Keratinocyte (primary cell): ENCODE data around the gene MTFMT.

ENCODE experiments used
- EZH2 ChIP-seq: IDR thresholded peaks from one replicate; pipeline ENCODE4 v1.6.1; 2012; ENCODE audit warnings: inconsistent platforms, mild to moderate bottlenecking, low read length, moderate library complexity
- TF ChIP-seq, protein P1 (sequence below), 3 experiments: IDR thresholded peaks in 1 of 3; conservative IDR thresholded peaks in 1 of 3; optimal IDR thresholded peaks in 1 of 3; 2 replicates in 2 of 3; 3 replicates in 1 of 3; pipeline versions ENCODE3 to v1.5.1; 2011; ENCODE audit warnings: low read length in 3 of 3, mild to moderate bottlenecking in 3 of 3, moderate library complexity in 2 of 3, control low read depth in 1 of 3, inconsistent platforms in 1 of 3; ENCODE audit not compliant: insufficient read depth in 2 of 3; ENCODE audit errors: extremely low read depth in 1 of 3

DNA sequence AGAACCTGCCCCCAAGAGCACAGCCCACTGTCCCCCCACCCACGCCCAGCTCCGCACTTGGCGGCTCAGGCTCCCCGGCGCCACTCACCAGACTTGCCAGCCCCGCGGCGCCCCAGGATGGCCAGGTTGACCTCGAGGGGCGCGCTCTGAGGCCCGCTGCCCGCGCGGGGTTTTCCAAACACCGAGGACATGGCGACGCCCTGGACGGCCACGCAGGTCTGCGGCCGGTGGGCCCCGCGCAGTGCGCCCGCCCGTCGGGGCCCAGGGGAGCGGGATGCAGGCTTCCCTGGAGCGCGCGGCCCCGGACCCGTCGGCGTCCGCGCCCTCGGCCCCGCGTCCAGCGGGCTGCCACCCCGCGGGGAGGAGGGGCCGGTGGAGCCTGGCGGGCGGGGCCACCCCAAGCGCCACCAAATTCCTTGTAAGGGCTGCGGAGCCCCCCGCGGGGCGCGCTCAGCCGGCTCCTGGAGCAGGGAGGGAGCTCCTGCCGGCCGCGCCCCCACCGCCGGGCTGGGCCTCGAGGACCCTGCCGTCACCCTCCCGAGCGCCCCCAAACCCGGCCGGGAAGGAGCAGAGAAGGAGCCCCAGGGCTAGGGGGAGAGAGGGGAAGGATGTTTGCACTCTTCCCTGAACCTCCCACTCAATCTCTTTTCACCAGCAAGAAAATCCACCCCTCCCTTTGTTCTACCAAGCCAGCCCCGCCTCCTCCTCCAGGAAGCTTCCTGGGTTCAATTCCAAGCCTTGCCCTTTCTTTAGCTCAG is 38.4 kb upstream of the MTFMT start, which contains the start of gene RASL12:
- TF ChIP-seq, protein P1, sequence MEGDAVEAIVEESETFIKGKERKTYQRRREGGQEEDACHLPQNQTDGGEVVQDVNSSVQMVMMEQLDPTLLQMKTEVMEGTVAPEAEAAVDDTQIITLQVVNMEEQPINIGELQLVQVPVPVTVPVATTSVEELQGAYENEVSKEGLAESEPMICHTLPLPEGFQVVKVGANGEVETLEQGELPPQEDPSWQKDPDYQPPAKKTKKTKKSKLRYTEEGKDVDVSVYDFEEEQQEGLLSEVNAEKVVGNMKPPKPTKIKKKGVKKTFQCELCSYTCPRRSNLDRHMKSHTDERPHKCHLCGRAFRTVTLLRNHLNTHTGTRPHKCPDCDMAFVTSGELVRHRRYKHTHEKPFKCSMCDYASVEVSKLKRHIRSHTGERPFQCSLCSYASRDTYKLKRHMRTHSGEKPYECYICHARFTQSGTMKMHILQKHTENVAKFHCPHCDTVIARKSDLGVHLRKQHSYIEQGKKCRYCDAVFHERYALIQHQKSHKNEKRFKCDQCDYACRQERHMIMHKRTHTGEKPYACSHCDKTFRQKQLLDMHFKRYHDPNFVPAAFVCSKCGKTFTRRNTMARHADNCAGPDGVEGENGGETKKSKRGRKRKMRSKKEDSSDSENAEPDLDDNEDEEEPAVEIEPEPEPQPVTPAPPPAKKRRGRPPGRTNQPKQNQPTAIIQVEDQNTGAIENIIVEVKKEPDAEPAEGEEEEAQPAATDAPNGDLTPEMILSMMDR (optimal IDR thresholded peaks at IDR 0.05 in 1 of 3, IDR thresholded peaks at IDR 0.05 in 1 of 3, conservative IDR thresholded peaks at IDR 0.05 in 1 of 3; ENCODE audit: extremely low read depth in 1 of 3, insufficient read depth in 2 of 3, low read length in 3 of 3) = no peak
- peak; percentile 32 for TF ChIP-seq EZH2
